K562 (cell line): ENCODE results near the gene PPA1.

Experiments
- ATF1 ChIP-seq, 2 experiments: fragments of 450-650 bp in 1 of 2; IDR thresholded peaks; 2 replicates each; pipeline ENCODE4 v1.6.1; 2016; ENCODE audit warnings: missing compliant biosample characterization in 1 of 2, missing genetic modification characterization in 1 of 2
- FOXK1 ChIP-seq: sonication (generic); formaldehyde crosslinking; IDR thresholded peaks from 2 replicates; pipeline ENCODE4 v1.8.0; 2022; ENCODE audit warnings: missing genetic modification reagents, mild to moderate bottlenecking, borderline replicate concordance
- HMG20B ChIP-seq: fragments of 250-450 bp; sonication (Bioruptor Pico); IDR thresholded peaks from 2 replicates; pipeline ENCODE4 v1.5.0; 2021; ENCODE audit warnings: mild to moderate bottlenecking
- MXI1 ChIP-seq: IDR thresholded peaks from 2 replicates; pipeline ENCODE4 v1.6.1; 2011; ENCODE audit warnings: low read depth, mild to moderate bottlenecking, improper control_type of control experiment, low read length
- PCBP1 ChIP-seq: fragments of 200-400 bp; formaldehyde crosslinking; IDR thresholded peaks from 2 replicates; pipeline ENCODE4 v1.6.1; 2018; ENCODE audit warnings: mild to moderate bottlenecking, low read depth, low read length; ENCODE audit not compliant: poor library complexity, severe bottlenecking
- RAD51 ChIP-seq: fragments of 450-650 bp; IDR thresholded peaks from 2 replicates; pipeline ENCODE4 v1.7.1; 2016; ENCODE audit warnings: low read depth, mild to moderate bottlenecking, borderline replicate concordance
- SAFB2 ChIP-seq: fragments of 200-400 bp; formaldehyde crosslinking; IDR thresholded peaks from 2 replicates; pipeline ENCODE4 v1.6.1; 2018; ENCODE audit warnings: borderline replicate concordance, low read length, low read depth, moderate library complexity; ENCODE audit not compliant: severe bottlenecking
- TAF1 ChIP-seq: IDR thresholded peaks from 2 replicates; pipeline ENCODE4 v1.6.1; 2011; ENCODE audit warnings: mild to moderate bottlenecking, low read length, moderate library complexity; ENCODE audit not compliant: insufficient read depth, control insufficient read depth, severe bottlenecking; ENCODE audit errors: extremely low read depth
- TCF7 ChIP-seq: sonication (generic); IDR thresholded peaks from 2 replicates; pipeline ENCODE4 v1.6.1; 2016; ENCODE audit warnings: antibody characterized with exemption, borderline replicate concordance
- TCF7L2 ChIP-seq: fragments of 150-350 bp; IDR thresholded peaks from 2 replicates; pipeline ENCODE4 v1.6.1; 2016; ENCODE audit warnings: low read depth, mild to moderate bottlenecking, low read length, moderate library complexity
- ZNF592 ChIP-seq: fragments of 450-650 bp; IDR thresholded peaks from 2 replicates; pipeline ENCODE4 v1.6.1; 2017; ENCODE audit warnings: antibody characterized with exemption, mild to moderate bottlenecking

- no peak for TF ChIP-seq SAFB2
- no peak for TF ChIP-seq FOXK1 (CRISPR knock-in tag)
- no peak for TF ChIP-seq RAD51
- TF ChIP-seq TCF7, result no peak
- TF ChIP-seq PCBP1, result peak; percentile 90
- TF ChIP-seq ZNF592, result no peak
- TF ChIP-seq HMG20B (CRISPR knock-in tag), result no peak
- no peak for TF ChIP-seq TAF1
- TF ChIP-seq TCF7L2, result no peak
- no peak for TF ChIP-seq MXI1
- no peak for TF ChIP-seq ATF1 (CRISPR knock-in tag; IDR thresholded peaks at IDR 0.05)
- TF ChIP-seq ATF1 (tag; IDR thresholded peaks at IDR 0.05), result no peak
These were observed 26.5 kb downstream of the PPA1 start for GRCh38 chr10:70206762-70207161.
